Vagina (tissue), 2 donors: ENCODE data around the gene DIAPH3. TPM values are rescaled to one million over a fixed set of nuclear protein-coding genes. Genes with fewer than 3 reads are reported as not detected.

Source experiments
- DNase-seq, 2 donors: peaks; one replicate each; pipeline ENCODE4 v3.0.0-alpha.2; 2017; ENCODE audit errors: extremely low spot score in 2 of 2
- H3K27ac ChIP-seq: fragments of 200-600 bp; sonication (generic); one replicate; pipeline ENCODE4 v1.5.1; 2019
- H3K27me3 ChIP-seq: fragments of 200-600 bp; sonication (generic); one replicate; pipeline ENCODE4 v1.5.1; 2019
- H3K36me3 ChIP-seq, 2 donors: fragments of 200-600 bp; sonication (generic); one replicate each; pipeline ENCODE4 v1.5.1; 2017 to 2019
- H3K4me1 ChIP-seq: fragments of 200-600 bp; sonication (generic); one replicate; pipeline ENCODE4 v1.5.1; 2019
- H3K4me3 ChIP-seq, 2 donors: fragments of 200-600 bp; sonication (generic); 1 replicate in 1 of 2; 2 replicates in 1 of 2; pipeline ENCODE4 v1.5.1; 2016 to 2019
- H3K9me3 ChIP-seq: fragments of 200-600 bp; sonication (generic); one replicate; pipeline ENCODE4 v1.5.1; 2019
- POLR2A ChIP-seq, 2 donors: fragments of 450-650 bp; IDR thresholded peaks; one replicate each; pipeline ENCODE4 v1.6.1; 2017; ENCODE audit warnings: antibody characterized with exemption in 2 of 2, mild to moderate bottlenecking in 2 of 2, moderate library complexity in 2 of 2
- POLR2AphosphoS5 ChIP-seq, 2 donors: sonication (generic); formaldehyde crosslinking; IDR thresholded peaks; one replicate each; pipeline ENCODE4 v1.9.0; 2017; ENCODE audit warnings: antibody characterized with exemption in 2 of 2, mild to moderate bottlenecking in 2 of 2, low read depth in 1 of 2; ENCODE audit not compliant: insufficient read depth in 1 of 2
- intact Hi-C: fragments of 100-400 bp; cut with DNase I; formaldehyde crosslinking; loops from one replicate; pipeline ENCODE4 v1.15.1; 2023
- total RNA-seq: library from RNA; depleted of rRNA; stranded (reverse); fragments of >200 nt; gene quantifications from one replicate; pipeline ENCODE4 v1.2.3, GENCODE V29; 2016
- TF ChIP-seq, protein P1 (sequence below), 3 experiments: fragments of 450-650 bp in 2 of 3; fragments of 200-600 bp in 1 of 3; sonication (generic) in 1 of 3; IDR thresholded peaks; one replicate each; pipeline ENCODE4 v1.5.1; 2017 to 2019; ENCODE audit warnings: antibody characterized with exemption in 3 of 3, mild to moderate bottlenecking in 2 of 3, moderate library complexity in 2 of 3

The DIAPH3 gene
- total RNA-seq, 1 donor from 2014 or later = 1.2 TPM

GRCh38 chr13:59746291-59746962, 417.3 kb downstream of the DIAPH3 start:
- H3K27me3 ChIP-seq = no peaks in the 10 kb centered on the region
- no peak for DNase-seq
- H3K36me3 ChIP-seq = no peaks in the 10 kb centered on the region
- H3K9me3 ChIP-seq = no peaks in the 10 kb centered on the region
- intact Hi-C loops = no loop called here
- no peak overlapping the region for H3K27ac ChIP-seq
- TF ChIP-seq, protein P1, sequence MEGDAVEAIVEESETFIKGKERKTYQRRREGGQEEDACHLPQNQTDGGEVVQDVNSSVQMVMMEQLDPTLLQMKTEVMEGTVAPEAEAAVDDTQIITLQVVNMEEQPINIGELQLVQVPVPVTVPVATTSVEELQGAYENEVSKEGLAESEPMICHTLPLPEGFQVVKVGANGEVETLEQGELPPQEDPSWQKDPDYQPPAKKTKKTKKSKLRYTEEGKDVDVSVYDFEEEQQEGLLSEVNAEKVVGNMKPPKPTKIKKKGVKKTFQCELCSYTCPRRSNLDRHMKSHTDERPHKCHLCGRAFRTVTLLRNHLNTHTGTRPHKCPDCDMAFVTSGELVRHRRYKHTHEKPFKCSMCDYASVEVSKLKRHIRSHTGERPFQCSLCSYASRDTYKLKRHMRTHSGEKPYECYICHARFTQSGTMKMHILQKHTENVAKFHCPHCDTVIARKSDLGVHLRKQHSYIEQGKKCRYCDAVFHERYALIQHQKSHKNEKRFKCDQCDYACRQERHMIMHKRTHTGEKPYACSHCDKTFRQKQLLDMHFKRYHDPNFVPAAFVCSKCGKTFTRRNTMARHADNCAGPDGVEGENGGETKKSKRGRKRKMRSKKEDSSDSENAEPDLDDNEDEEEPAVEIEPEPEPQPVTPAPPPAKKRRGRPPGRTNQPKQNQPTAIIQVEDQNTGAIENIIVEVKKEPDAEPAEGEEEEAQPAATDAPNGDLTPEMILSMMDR (IDR thresholded peaks at IDR 0.05) = no peak
- H3K4me3 ChIP-seq = no peak overlapping the region
- H3K4me1 ChIP-seq = no peaks in the 10 kb centered on the region

DNA sequence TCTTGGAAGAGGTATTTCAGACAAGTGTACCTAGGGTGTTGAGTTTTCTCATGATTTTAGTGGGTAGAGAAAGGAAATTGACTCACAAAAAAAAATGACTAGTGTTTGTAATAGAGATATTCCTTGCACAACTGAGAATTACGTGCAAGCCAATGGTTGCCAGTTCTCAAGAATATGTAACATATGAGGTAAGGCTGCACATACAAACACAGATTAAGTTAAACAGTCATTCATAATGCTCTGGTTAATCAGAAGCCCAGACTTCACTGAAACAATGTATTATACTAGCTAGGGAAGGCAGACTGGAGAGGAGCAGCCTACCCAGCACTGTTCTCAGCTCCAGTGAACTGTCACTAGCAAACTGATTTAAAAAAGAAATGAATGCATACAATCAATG, 418.3 kb downstream of the DIAPH3 start:
- intact Hi-C loops = no loop called here
- TF ChIP-seq, protein P1 (IDR thresholded peaks at IDR 0.05) = no peak
- TF ChIP-seq POLR2A (IDR thresholded peaks at IDR 0.05) (no peak), POLR2AphosphoS5 (IDR thresholded peaks at IDR 0.05; ENCODE audit: insufficient read depth in 1 of 2, low read depth in 1 of 2) (no peak)
- Histone ChIP-seq H3K27me3 (no peaks in the 10 kb centered on the region), H3K36me3 (no peaks in the 10 kb centered on the region), H3K9me3 (no peaks in the 10 kb centered on the region), H3K4me1 (no peaks in the 10 kb centered on the region), H3K4me3 (no peak overlapping the region), H3K27ac (no peak overlapping the region)
- no peak for DNase-seq

- intact Hi-C loops = no loop called here
- no peak for TF ChIP-seq POLR2A (IDR thresholded peaks at IDR 0.05)
- no peak for TF ChIP-seq POLR2AphosphoS5 (IDR thresholded peaks at IDR 0.05; ENCODE audit: insufficient read depth in 1 of 2, low read depth in 1 of 2)
- TF ChIP-seq, protein P1 (IDR thresholded peaks at IDR 0.05) = no peak
- no peak overlapping the region for H3K27ac ChIP-seq
These were observed 418.9 kb downstream of the DIAPH3 start for GRCh38 chr13:59744747-59745391.

DNA sequence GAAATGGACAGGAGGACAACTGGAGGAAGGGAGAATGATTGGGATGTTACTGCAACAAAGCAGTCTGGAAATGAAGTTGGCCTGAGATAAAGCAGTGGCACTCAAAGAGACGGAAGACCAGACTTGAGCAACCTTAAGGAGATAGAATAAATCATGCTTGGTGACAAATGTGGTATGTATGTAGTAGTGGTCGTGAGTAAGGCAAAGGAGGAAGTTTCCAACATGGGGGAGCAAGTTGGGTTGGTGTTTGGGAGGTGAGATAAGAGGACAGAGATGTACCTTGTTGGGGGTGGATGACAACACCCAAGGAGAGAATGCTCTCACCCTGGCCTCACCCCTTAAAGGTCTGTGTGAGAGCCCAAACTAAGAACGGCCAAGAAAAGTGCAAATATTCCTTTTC, 420.5 kb downstream of the DIAPH3 start:
- intact Hi-C loops = no loop called here
- TF ChIP-seq, protein P1 (IDR thresholded peaks at IDR 0.05) = no peak
- TF ChIP-seq POLR2A (IDR thresholded peaks at IDR 0.05) = no peak
- no peak for TF ChIP-seq POLR2AphosphoS5 (IDR thresholded peaks at IDR 0.05; ENCODE audit: insufficient read depth in 1 of 2, low read depth in 1 of 2)
- no peaks in the 10 kb centered on the region for H3K27me3 ChIP-seq
- DNase-seq = no peak
- H3K4me1 ChIP-seq = no peaks in the 10 kb centered on the region
- H3K36me3 ChIP-seq = no peaks in the 10 kb centered on the region
- no peaks in the 10 kb centered on the region for H3K9me3 ChIP-seq
- H3K4me3 ChIP-seq = no peak overlapping the region
- H3K27ac ChIP-seq = no peak overlapping the region

More at GRCh38 chr13:59744747-59745391, 418.9 kb downstream of the DIAPH3 start:
- Histone ChIP-seq H3K27me3 (no peaks in the 10 kb centered on the region), H3K36me3 (no peaks in the 10 kb centered on the region), H3K4me3 (no peak overlapping the region), H3K9me3 (no peaks in the 10 kb centered on the region), H3K4me1 (no peaks in the 10 kb centered on the region)
- DNase-seq = no peak

DNA sequence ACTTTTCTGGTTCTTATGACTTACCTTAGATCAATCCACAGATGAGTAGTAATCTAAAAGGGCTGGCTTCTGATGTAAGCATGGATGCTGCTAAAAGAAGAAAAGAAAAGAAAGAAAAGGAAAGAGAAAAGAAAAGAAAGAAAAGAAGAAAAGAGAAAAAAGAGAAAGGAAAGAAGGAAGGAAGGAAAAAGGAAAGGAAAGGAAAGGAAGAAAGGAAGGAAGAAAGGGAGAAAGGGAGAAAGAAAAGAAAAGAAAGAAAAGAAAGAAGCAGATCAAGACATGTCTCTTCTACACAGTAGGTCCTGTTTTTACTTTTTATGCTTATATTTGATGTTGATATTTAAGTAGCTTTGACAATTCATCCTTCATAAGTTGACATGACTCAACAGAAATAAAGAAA, 421.3 kb downstream of the DIAPH3 start:
- Histone ChIP-seq H3K4me1 (no peaks in the 10 kb centered on the region), H3K27ac (no peak overlapping the region), H3K27me3 (no peaks in the 10 kb centered on the region), H3K36me3 (no peaks in the 10 kb centered on the region), H3K9me3 (no peaks in the 10 kb centered on the region), H3K4me3 (no peak overlapping the region)
- no peak for TF ChIP-seq POLR2AphosphoS5 (IDR thresholded peaks at IDR 0.05; ENCODE audit: insufficient read depth in 1 of 2, low read depth in 1 of 2)
- TF ChIP-seq, protein P1 (IDR thresholded peaks at IDR 0.05) = no peak
- TF ChIP-seq POLR2A (IDR thresholded peaks at IDR 0.05) = no peak
- DNase-seq = no peak
- intact Hi-C loops = no loop called here
